ENCODE data around the gene IGLL1.

Gene IGLL1

GRCh38 chr22:23529166-23530103 is 50.7 kb downstream of the IGLL1 start:
- H3K27me3 ChIP-seq: no peaks in the 10 kb centered on the region
- H3K4me3 ChIP-seq (ENCODE audit: low read depth, low read length): no peak overlapping the region
- no peak for TF ChIP-seq CTCF (IDR thresholded peaks at IDR 0.05; ENCODE audit: low read depth, low read length)
- peaks cover 14% of the 10 kb centered on the region for H3K4me1 ChIP-seq
- H3K36me3 ChIP-seq: no peaks in the 10 kb centered on the region
- no peaks in the 10 kb centered on the region; the same call in 1 of the 2 replicates for H3K9me3 ChIP-seq
- DNase-seq: no peak

- H3K4me1 ChIP-seq: peaks cover 13% of the 10 kb centered on the region
- H3K27me3 ChIP-seq: no peaks in the 10 kb centered on the region
- H3K9me3 ChIP-seq: no peaks in the 10 kb centered on the region; the same call in 1 of the 2 replicates
- no peak overlapping the region for H3K4me3 ChIP-seq (ENCODE audit: low read depth, low read length)
- TF ChIP-seq CTCF (IDR thresholded peaks at IDR 0.05; ENCODE audit: low read depth, low read length): no peak
- DNase-seq: no peak
- H3K36me3 ChIP-seq: no peaks in the 10 kb centered on the region
Measured at GRCh38 chr22:23527971-23528740, 51.9 kb downstream of the IGLL1 start.

GRCh38 chr22:23526596-23527316 is 53.3 kb downstream of the IGLL1 start:
- H3K36me3 ChIP-seq: no peaks in the 10 kb centered on the region
- TF ChIP-seq CTCF (IDR thresholded peaks at IDR 0.05; ENCODE audit: low read depth, low read length): no peak
- no peak for DNase-seq
- H3K4me1 ChIP-seq: peaks cover 14% of the 10 kb centered on the region
- no peaks in the 10 kb centered on the region; the same call in 1 of the 2 replicates for H3K9me3 ChIP-seq
- no peaks in the 10 kb centered on the region for H3K27me3 ChIP-seq
- no peak overlapping the region for H3K4me3 ChIP-seq (ENCODE audit: low read depth, low read length)

GRCh38 chr22:23525510-23525909 is 54.6 kb downstream of the IGLL1 start:
- no peak for TF ChIP-seq CTCF (IDR thresholded peaks at IDR 0.05; ENCODE audit: low read depth, low read length)
- no peaks in the 10 kb centered on the region for H3K36me3 ChIP-seq
- H3K9me3 ChIP-seq: no peaks in the 10 kb centered on the region; the same call in 1 of the 2 replicates
- no peak for DNase-seq
- peaks cover 24% of the 10 kb centered on the region for H3K4me1 ChIP-seq
- H3K4me3 ChIP-seq (ENCODE audit: low read depth, low read length): no peak overlapping the region
- no peaks in the 10 kb centered on the region for H3K27me3 ChIP-seq

- DNase-seq: no peak
- no peaks in the 10 kb centered on the region for H3K27me3 ChIP-seq
- H3K4me1 ChIP-seq: peaks cover 33% of the 10 kb centered on the region
- no peaks in the 10 kb centered on the region for H3K36me3 ChIP-seq
- H3K4me3 ChIP-seq (ENCODE audit: low read depth, low read length): no peak overlapping the region
- H3K9me3 ChIP-seq: no peaks in the 10 kb centered on the region; the same call in 1 of the 2 replicates
- TF ChIP-seq CTCF (IDR thresholded peaks at IDR 0.05; ENCODE audit: low read depth, low read length): no peak
Measured at GRCh38 chr22:23524226-23524625, 55.9 kb downstream of the IGLL1 start.
